IMR-90 (cell line): ENCODE results near the gene IAPP.

Source experiments
- FOS ChIP-seq: fragments of 150-350 bp; IDR thresholded peaks from 2 replicates; pipeline ENCODE4 v1.6.1; 2016; ENCODE audit warnings: low read depth, low read length
- MAZ ChIP-seq: IDR thresholded peaks from 2 replicates; pipeline ENCODE4 v1.6.1; 2012; ENCODE audit warnings: low read depth, mild to moderate bottlenecking, low read length, improper control_type of control experiment, moderate library complexity, borderline replicate concordance
- POLR2A ChIP-seq: IDR thresholded peaks from 2 replicates; pipeline ENCODE4 v1.6.1; 2012; ENCODE audit warnings: mild to moderate bottlenecking, low read depth, low read length
- SMC3 ChIP-seq: fragments of 150-350 bp; IDR thresholded peaks from 2 replicates; pipeline ENCODE4 v1.6.1; 2016; ENCODE audit warnings: low read depth, mild to moderate bottlenecking, antibody characterized with exemption, low read length, moderate library complexity
- TF ChIP-seq, protein P1 (sequence below): conservative IDR thresholded peaks from 2 replicates; pipeline ENCODE4 v1.5.1; 2012; ENCODE audit warnings: mild to moderate bottlenecking, low read depth, low read length, improper control_type of control experiment

GRCh38 chr12:21370845-21371449 lies 1.8 kb upstream of the IAPP start:
- TF ChIP-seq, protein P1, sequence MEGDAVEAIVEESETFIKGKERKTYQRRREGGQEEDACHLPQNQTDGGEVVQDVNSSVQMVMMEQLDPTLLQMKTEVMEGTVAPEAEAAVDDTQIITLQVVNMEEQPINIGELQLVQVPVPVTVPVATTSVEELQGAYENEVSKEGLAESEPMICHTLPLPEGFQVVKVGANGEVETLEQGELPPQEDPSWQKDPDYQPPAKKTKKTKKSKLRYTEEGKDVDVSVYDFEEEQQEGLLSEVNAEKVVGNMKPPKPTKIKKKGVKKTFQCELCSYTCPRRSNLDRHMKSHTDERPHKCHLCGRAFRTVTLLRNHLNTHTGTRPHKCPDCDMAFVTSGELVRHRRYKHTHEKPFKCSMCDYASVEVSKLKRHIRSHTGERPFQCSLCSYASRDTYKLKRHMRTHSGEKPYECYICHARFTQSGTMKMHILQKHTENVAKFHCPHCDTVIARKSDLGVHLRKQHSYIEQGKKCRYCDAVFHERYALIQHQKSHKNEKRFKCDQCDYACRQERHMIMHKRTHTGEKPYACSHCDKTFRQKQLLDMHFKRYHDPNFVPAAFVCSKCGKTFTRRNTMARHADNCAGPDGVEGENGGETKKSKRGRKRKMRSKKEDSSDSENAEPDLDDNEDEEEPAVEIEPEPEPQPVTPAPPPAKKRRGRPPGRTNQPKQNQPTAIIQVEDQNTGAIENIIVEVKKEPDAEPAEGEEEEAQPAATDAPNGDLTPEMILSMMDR: no peak
- no peak for TF ChIP-seq POLR2A
- no peak for TF ChIP-seq MAZ
- no peak for TF ChIP-seq FOS
- no peak for TF ChIP-seq SMC3
